NOMO-1 (cell line): ENCODE measurements around the gene GCM1.
"Not testable (repeated sequence)": the region's sequence is repeated elsewhere in the genome, so short reads cannot be mapped to it uniquely, and the experiment has no call there.

Experiments used
- DNase-seq, 2 experiments: peaks; one replicate each; lab custom pipeline; 2025; ENCODE audit not compliant: unreplicated experiment in 2 of 2; lab: John Stamatoyannopoulos, UW

The GCM1 gene, protein sequence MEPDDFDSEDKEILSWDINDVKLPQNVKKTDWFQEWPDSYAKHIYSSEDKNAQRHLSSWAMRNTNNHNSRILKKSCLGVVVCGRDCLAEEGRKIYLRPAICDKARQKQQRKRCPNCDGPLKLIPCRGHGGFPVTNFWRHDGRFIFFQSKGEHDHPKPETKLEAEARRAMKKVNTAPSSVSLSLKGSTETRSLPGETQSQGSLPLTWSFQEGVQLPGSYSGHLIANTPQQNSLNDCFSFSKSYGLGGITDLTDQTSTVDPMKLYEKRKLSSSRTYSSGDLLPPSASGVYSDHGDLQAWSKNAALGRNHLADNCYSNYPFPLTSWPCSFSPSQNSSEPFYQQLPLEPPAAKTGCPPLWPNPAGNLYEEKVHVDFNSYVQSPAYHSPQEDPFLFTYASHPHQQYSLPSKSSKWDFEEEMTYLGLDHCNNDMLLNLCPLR

DNA sequence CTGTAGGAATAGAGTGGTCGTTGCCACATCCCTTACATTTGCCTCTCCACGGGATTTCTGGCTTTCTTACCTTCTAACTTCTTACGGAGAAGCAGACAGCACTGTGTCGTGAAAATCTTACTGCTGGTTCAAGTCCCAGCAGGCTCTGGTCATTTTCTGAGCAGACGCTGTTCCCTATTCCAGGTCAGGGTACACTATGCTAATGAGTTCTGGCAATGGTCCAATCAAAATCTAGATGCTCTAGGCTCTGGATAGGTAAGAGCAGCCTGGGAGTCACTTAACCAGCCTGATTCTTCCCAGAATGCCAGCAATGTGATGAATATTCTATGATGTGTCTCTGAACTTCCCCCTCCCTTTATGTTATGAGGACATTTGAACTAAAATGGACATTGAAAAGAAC, at the start of gene GCM1:
GCM1 (minus strand) TSS at position 158 of the 400 bp plus-strand sequence. CDS start 3,209 bp downstream, outside the sequence.
- DNase-seq: no peak

DNA sequence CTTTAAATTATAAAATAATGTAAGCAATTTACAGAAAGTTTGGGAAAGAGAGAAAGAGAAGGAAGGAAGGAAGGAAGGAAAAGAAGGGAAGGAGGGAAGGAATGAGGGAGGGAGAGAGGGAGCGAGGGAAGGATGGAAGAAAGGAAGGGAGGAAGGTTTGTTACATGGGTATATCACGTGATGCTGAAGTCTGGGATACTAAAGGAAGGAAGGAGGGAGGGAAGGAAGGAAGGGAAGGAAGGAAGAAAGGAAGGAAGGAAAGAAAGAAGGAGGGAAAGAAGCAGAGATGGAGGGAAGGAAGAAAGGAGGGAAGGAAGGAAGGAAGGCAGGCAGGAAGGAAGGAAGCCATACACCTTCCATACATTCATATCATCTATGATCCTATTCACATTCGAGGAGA, 48.9 kb upstream of the GCM1 start:
- no peak for DNase-seq

DNA sequence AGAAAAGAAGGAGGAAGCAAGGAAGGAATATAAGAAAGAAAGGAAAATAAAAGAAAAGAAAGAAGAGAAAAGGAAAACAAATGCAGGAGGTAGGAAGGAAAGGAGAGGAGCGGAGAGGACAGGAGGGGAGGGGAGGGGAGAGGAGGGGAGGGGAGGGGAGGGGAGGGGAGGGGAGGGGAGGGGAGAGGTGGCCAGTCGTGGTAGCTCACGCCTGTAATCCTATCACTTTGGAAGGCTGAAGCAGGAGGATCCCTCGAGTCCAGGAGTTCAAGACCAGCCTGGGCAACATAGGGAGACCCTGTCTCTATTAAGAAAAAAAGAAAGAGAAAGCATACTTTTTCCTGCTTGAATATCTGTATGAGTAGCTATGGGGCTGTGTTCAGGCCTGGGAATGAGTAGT, 46.4 kb upstream of the GCM1 start:
- no peak for DNase-seq

DNA sequence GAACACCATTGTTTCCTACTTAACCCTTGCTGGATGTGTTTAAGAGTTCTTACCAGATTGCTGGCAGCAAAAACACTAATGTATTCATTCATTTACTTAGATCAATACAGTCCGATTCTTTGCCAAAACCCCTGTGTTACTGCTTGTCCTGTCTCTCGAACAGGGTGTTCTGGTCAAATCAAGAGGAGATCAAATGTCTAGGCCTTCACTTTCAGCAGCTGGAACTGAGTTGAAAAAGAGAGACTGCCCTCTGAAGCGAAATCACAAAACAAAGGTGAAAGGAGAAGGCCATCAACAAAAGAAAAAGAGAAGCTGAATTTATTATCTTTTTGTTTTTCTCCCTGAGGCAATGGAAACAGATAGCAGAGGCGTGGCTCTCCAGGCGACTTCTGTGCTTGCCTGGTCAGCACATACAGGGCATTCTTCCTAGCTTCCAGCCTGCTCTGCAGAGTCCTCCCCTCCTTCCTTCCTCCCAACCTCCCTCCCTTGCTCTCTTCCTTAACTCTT, 44.1 kb upstream of the GCM1 start:
- peak in 1 of 2 experiments; percentile 8 for DNase-seq

DNA sequence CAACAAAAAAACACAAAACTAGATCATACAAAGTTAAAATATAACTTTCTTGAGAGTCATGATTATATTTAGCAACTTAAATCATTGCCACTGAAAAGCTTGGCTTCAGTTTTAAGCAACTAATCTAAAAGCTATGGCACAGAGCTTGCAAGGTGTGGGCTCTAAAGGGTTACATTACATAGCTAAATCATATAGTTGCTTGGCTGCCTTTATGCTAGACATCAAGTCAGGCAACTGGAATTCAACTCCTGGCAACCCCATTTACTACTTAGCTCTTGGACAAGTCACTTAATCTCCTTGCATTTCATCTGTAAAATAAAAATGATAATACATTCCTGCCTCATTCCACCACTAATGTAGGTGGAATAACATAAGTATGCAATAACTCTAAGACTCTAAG, 40.9 kb upstream of the GCM1 start:
- DNase-seq: no peak

DNA sequence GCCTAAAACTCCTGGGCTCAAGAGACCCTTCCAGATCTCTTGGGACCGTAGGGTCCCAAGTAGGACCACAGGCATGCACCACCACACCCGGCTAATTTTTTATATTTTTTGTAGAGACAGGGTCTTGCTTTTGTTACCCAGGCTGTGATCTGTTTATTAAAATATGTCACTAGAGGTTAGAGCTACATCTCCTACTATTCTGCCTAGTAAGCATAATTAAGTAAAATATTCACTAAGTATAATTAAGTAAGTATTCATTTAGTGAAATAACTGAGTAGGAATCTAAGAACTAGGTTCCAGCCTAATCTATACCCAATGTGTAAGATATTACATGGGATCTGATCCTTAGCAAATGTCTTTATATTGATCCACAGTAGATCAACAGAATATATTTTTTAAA, 40.2 kb upstream of the GCM1 start:
- no peak for DNase-seq

DNA sequence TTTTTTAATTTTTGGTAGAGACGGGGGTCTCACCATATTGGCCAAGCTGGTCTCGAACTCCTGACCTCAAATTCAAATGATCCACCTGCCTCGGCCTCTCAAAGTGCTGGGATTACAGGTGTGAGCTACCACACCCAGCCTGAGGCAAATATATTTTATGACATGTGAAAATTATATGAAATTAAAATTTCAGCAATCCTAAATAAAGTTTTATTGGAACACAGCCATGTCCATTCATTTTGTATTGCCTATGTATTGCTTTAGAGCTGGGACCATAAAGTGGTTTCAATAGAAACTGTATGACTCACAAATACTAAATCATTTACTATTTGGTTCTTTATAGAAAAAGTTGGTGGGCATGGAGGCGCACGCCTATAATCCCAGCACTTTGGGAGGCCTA, 32.0 kb upstream of the GCM1 start:
- DNase-seq: no peak

DNA sequence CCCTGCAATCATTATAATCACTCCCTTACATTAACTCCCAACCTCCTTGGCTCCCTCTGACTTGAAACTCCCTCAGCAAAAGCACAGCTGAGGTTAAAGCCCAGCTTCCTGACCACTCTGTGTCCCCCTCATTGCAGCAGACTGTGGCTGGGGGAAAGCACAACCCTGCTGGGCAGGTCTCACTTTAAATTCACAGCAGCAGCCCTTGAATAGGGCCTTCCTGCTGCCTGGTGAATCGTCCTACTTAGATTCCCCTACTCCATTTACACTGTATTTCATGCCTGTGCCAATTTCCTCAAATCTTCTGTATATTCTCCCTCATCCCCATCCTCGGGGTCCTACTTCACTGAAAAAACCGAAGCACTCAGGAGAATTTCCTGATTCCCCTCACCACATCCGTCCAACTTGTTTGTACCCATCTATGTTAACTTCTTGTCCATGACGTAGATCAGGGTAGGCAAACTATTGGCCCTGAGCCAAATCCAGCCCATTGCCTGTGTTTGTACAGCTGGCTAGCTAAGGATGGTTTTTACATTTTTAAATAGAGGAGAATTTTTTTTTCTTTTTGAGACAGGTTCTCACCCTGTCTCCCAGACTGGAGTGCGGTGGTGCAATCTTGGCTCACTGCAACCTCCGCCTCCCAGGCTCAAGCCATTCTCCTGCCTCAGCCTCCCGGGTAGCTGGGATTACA, 31.5 kb upstream of the GCM1 start:
- no peak for DNase-seq

DNA sequence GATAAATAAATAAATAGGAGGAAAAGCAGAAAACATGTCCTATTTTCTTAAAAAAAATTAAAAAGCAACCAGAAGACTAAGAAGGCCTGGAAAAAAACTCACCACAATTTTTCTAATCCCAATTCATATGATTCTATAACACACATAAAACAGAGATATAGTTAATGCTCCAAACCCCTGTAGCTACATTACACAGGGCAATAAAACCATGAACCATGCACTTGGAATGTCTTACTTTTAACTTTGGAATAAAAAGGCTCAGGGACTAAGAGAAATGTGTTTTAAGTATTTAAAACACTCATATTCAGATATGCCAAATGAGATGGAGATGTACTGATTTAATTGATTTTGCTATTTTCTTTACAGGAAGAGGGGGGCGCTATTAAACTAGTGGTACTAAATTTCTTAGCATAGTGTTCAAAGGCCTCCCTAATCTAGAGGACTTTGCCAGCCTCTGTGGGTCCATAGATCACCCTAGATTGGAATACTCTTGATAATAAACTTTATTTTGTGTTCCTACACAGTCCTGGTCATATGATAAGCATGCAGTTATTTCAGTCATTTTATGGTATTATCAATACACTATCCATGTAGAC, 30.3 kb upstream of the GCM1 start:
- no peak for DNase-seq

DNA sequence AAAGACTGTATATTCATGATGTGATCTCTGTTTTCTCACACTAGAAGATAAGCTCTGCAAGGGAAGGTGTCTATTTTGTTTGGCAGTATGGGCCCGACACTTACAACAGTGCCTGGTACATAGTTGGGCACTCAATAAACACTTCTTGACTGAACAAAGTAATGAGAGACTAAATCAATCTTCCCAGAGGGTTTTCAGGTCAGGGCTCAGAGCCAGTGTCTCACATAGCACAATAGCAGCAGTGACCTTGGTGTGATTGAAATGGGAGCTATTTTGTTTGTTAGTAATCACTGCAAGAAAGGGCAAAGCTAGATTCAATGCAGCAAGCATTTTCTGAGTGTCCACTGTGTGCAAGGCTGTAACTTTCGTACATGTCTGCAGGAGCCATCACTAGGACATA, 26.4 kb upstream of the GCM1 start:
- DNase-seq: no peak

DNA sequence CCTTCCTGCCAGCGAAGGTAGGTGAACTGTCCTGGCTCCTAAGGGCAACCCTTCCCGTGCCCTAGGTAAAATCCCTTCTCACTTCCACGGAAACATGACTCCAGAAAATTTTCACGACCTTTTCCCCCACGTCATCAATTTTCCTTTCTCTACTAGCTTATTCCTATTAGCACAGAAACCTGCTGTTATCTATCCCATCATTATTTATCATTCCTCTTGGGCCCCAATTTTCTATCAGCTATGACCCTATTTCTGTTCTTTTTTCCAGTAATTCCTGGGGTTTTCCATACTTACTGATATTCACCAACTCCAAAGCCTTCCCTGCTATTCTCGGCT, 23.8 kb upstream of the GCM1 start:
- no peak for DNase-seq

DNA sequence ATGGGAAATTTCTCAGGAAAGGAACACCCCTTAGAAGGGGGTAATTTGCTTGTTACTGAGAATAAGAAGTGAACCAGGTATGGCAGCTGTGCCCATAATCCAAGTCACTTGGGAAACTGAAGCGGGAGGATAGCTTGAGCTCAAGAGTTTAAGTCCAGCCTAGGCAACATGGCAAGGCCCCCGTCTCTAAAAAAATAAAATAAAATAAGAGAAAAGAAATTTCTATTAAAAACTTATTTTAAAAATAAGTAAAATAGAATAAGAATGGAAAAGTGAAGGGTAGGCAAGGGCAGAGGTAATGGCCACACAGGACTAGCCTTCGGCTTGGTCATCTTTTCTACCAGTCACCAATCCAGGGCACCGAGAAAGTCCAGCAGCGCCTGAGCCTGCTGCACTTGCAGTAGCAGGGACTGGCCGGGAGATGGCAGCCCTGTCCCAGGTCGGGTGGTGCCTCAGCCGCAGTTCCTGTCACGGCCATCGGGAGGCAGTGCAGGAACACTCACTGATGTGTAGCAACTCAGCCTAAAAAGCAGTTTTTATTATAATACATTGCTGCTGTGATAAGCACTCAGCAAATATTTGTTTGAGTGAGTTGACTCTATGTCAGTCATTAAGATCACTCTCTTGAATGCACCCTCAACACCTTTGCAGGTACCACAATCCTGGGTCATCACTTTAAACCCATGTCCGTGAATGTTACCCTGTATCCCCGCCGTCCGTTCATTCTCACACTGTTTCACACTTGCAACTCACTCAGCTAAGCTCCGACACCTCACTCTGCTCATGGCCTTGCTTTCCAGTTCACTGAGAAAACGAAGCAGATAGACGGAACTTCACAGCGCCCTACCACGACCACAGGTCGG, 23.2 kb upstream of the GCM1 start:
- DNase-seq: peak; percentile 63 to 74

DNA sequence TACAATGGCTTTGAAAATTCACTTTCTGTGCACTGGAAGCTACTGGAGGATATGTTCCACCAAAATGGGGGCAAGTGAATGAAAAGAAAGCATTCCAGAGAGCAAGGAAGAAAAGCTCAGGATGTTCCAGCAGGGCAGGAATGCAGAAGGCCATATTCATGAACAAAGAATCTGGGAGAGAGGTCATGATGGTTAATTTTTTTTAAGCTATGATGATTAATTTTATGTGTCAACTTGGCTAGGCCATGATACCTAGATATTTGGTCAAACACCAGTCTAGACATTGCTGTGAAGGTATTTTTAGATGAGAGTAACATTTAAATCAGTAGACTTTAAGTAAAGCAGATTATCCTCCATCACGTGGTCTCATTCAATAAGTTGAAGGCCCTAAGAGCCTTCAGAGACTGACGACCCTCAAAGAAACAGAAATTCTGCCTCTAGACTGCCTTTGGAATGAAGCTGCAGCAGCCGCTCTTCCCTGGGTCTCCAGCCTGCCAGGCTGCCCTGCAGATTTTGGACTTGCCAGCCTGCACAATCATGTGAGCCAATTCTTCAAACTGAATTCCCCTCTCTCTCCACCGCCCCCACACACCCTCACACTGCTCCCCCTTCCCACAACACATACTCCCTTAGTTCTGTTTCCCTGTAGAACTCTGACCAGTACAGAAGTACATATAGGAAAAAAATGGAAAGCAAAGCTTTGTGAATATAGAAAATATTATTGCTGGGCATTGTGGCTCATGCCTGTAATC, 20.1 kb upstream of the GCM1 start:
- DNase-seq: no peak

DNA sequence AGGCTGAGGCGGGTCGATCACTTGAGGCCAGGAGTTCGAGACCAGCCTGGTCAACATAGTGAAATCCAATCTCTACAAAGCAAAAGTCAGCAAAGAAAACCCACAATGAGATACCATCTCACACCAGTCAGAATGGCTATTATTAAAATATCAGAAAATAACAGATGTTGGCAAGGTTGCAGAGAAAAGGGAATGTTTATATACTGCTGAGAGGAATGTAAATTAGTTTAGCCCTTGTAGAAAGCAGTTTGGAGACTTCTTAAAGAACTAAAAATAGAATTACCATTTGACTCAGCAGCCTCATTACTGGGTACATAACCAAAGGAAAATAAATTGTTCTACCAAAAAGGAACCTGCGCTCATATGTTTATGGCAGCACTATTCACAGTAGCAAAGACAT, 16.7 kb upstream of the GCM1 start:
- no peak for DNase-seq

DNA sequence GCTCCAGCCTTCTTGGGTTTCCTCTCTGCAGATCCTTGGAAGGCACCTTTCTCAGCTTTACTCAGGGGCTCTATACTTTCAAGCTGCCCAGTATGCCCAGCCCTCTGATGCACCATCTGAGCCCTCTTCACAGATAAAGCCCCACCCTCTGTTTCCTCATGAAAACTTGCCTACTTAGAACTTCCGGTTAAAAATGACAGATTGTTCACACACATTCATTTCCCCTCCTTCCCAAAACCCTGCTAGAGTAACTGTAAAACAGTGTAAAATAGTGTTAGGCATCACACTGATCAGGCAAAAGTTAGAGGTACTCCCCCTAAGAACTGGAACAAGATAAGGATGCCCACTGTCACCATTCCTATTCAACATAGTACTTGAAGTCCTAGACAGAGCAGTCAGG, 14.0 kb upstream of the GCM1 start:
- DNase-seq: peak; percentile 13 to 54

DNA sequence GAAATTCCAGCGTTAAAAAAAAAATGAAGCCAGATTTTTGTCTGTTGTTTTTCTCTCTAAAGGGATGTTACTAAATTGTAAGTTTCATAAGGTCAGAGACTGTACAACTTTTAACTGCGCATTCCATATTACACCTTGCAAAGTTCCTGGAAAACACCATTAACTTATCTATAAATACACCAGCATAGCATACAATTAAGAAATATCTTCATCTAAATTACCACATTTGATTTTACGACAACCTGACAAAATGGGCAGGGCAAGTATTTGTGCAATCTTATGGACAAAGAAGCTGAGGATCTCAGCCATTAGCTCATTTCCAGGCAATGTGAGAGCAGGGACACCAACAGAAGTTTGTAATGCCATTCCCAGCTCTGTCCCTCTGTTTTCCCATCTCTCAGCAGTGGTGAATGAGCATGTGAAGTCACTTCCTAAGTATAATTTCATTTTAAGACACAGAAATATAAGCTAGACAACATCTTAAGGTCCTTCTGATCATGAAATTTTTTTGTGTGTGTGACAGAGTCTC, 12.9 kb upstream of the GCM1 start:
- no peak for DNase-seq

DNA sequence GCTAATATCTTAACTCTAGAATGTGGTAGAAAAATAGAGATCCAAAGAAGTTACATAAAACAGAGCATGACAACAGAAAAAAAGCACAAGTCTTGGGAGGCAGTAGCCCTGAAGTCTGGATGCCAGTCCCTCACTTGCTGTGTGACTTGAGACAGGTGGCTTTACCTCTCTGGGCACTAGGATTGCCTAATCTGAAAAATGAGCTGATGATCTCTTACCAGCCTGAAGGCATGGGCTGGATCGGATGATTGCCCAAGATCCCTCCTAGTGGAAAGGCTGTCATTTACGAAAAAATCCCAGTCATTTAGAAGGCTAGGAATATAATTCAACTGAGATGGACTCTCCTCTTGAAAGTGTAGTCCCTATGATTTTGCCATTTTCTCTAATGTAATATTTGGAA, 10.9 kb upstream of the GCM1 start:
- no peak for DNase-seq

DNA sequence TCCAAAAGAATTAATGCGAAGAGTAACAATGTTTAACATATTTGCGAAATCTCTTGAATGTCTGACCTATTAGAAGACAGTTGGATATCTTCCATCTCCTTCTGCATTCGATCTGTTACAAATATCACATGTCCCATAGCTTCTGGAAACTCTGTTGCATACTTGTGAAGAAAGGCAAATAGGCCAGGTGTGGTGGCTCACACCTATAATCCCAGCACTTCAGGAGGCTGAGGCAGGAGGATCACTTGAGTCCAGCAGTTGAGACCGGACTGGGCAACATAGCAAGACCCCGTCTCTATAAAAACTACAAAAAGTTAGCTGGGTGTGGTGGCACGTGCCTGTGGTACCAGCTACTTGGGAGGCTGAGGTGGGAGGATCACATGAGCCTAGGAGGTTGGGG, 9.4 kb upstream of the GCM1 start:
- DNase-seq: not testable (repeated sequence)

DNA sequence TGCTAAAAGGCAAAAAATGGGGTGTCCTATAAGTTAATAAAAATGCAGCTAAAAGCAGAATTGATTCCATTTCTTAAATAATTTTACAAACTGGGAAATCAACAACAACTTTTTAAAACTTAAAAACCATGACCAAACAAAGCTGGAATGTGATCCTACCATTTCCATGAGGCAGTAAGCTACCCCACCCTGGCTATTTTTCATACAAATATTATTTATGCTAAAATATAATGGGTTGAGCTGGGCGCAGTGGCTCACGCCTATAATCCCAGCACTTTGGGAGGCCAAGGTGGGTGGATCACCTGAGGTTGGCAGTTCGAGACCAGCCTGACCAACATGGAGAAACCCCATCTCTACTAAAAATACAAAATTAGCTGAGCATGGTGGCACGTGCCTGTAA, 6.6 kb upstream of the GCM1 start:
- DNase-seq: not testable (repeated sequence)

DNA sequence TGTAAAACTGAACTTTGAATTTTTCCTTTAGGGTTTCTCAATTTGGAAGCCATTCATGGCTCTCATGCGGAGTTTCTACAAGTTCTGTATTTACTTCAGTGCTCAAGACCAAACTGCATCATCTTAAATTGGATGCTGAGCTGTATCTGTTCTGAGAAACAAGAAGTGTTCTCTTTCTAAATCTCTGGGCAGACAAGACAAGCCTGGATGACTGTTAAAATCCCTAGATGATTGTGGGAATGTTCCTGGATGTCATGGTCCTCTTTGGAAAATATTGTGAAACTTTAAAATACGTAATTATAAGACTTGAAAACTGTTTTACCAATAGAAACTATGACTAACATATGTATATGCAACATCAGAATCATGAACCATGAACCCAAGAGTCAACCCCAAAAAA, 6.2 kb upstream of the GCM1 start:
- DNase-seq: no peak
